H1 (cell line): ENCODE results near the gene NPFFR2. TPM values are rescaled to one million over a fixed set of nuclear protein-coding genes. Genes with fewer than 3 reads are reported as not detected.

ENCODE experiments used
- CHD2 ChIP-seq: IDR thresholded peaks from 2 replicates; pipeline ENCODE4 v1.6.1; 2012; ENCODE audit warnings: low read length, improper control_type of control experiment
- CHD7 ChIP-seq: fragments of 300-600 bp; sonication (generic); IDR thresholded peaks from 2 replicates; pipeline ENCODE4 v1.7.1; 2012; ENCODE audit warnings: low read length, moderate library complexity, mild to moderate bottlenecking, inconsistent platforms; ENCODE audit not compliant: insufficient replicate concordance
- FOSL1 ChIP-seq: IDR thresholded peaks from 2 replicates; pipeline ENCODE4 v1.6.1; 2011; ENCODE audit warnings: mild to moderate bottlenecking, low read depth, low read length, moderate library complexity; ENCODE audit not compliant: insufficient read depth
- HDAC2 ChIP-seq, 2 experiments: fragments of 300-600 bp in 1 of 2; sonication (generic) in 1 of 2; IDR thresholded peaks; 2 replicates each; pipeline ENCODE4 v1.6.1; 2011 to 2012; ENCODE audit warnings: low read depth in 2 of 2, low read length in 2 of 2, mild to moderate bottlenecking in 2 of 2, moderate library complexity in 2 of 2, borderline replicate concordance in 1 of 2, inconsistent platforms in 1 of 2
- MAFK ChIP-seq: IDR thresholded peaks from 2 replicates; pipeline ENCODE4 v1.6.1; 2012; ENCODE audit warnings: low read depth, mild to moderate bottlenecking, improper control_type of control experiment, low read length
- MAX ChIP-seq: IDR thresholded peaks from 2 replicates; pipeline ENCODE4 v1.6.1; 2012; ENCODE audit warnings: inconsistent platforms
- RXRA ChIP-seq: IDR thresholded peaks from 2 replicates; pipeline ENCODE4 v1.6.1; 2011; ENCODE audit warnings: low read depth, mild to moderate bottlenecking, low read length, moderate library complexity; ENCODE audit not compliant: insufficient read depth
- SAP30 ChIP-seq: fragments of 300-600 bp; sonication (generic); IDR thresholded peaks from 2 replicates; pipeline ENCODE4 v1.7.1; 2012; ENCODE audit warnings: low read length, moderate library complexity, mild to moderate bottlenecking, inconsistent platforms; ENCODE audit not compliant: insufficient read depth, insufficient replicate concordance
- SP1 ChIP-seq: IDR thresholded peaks from 2 replicates; pipeline ENCODE4 v1.6.1; 2011; ENCODE audit warnings: low read depth, low read length
- TAF7 ChIP-seq: optimal IDR thresholded peaks from 2 replicates; pipeline ENCODE3; 2011; ENCODE audit warnings: low read depth, mild to moderate bottlenecking, inconsistent platforms, low read length, moderate library complexity, borderline replicate concordance
- TBP ChIP-seq: IDR thresholded peaks from 2 replicates; pipeline ENCODE4 v1.6.1; 2011; ENCODE audit warnings: low read depth, low read length, improper control_type of control experiment
- ZNF274 ChIP-seq: IDR thresholded peaks from 2 replicates; pipeline ENCODE4 v1.7.0; 2012; ENCODE audit warnings: low read length, borderline replicate concordance; ENCODE audit errors: extremely low read depth
- polyA plus RNA-seq, 7 experiments: library from polyadenylated mRNA; depleted of rRNA in 3 of 7; stranded (reverse) in 5 of 7; unstranded in 2 of 7; fragments of >200 nt in 5 of 7; fragments of 200-250 nt in 2 of 7; gene quantifications; 1 replicate in 5 of 7; 2 replicates in 1 of 7; 4 replicates in 1 of 7; pipeline versions ENCODE4 v1.2.1 to v1.2.3, GENCODE V29; 2011 to 2013; ENCODE audit warnings: missing spikeins in 2 of 7, mixed read lengths in 2 of 7
- total RNA-seq: library from RNA; stranded (reverse); fragmentation: NEBNext Ultra II Directional; extraction: Animal tissue kit (Norgen Biotek cat#: 25700); gene quantifications from 2 replicates; pipeline ENCODE4 v1.2.1, GENCODE V29; 2021

The NPFFR2 gene
- total and polyA plus RNA-seq, 2 of the 8 experiments (the other 6 are each of a cell fraction or from before 2014, with no cell fraction given), result 0.26 to 0.53 TPM

DNA sequence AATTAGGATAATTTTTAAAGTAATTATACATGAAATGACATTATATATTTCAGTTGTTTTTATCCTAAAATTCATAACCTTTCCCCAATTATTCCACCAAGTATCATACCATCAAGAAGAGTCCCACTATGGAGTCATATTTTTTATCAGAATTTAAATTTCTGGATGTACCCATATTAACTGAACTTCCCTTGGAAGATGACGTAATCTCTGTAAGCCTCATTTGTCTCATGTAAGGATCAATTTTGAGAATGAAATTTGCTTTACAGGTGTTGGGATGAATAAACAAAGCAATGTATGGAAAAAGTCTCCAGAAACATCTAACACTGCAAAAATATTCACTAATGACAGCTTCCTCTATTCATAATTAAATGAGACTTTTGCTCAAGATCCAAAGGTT lies 147.5 kb downstream of the NPFFR2 start (continued):
- no peak for TF ChIP-seq CHD7
- no peak for TF ChIP-seq ZNF274
- TF ChIP-seq SP1, result no peak
- no peak for TF ChIP-seq SAP30
- no peak for TF ChIP-seq FOSL1
- TF ChIP-seq TAF7, result no peak
- no peak for TF ChIP-seq MAFK
- TF ChIP-seq CHD2, result no peak
- no peak for TF ChIP-seq TBP
- no peak for TF ChIP-seq HDAC2 (IDR thresholded peaks at IDR 0.05; ENCODE audit: borderline replicate concordance in 1 of 2, low read depth in 2 of 2, low read length in 2 of 2)
- no peak for TF ChIP-seq RXRA
- no peak for TF ChIP-seq MAX
